Neural cell (in vitro differentiated cells): Measurements from ENCODE around the gene UNKL. TPM values are rescaled to one million over a fixed set of nuclear protein-coding genes. Genes with fewer than 3 reads are reported as not detected.
A peak's percentile ranks its signal among the peaks of the same experiment; 100 is the strongest.

Experiments
- H2AFZ ChIP-seq: fragments of 200-600, 300-800 bp; sonication (generic), shearing (Covaris generic); 2 replicates; pipeline ENCODE4 v1.6.0; 2014; ENCODE audit warnings: low read depth, mild to moderate bottlenecking, antibody characterized with exemption, low read length, moderate library complexity
- H3F3A ChIP-seq: fragments of 200-600 bp; shearing (Covaris generic); 2 replicates; pipeline ENCODE4 v1.6.1; 2016; ENCODE audit warnings: mild to moderate bottlenecking, moderate library complexity, mixed read lengths, antibody characterized with exemption, low read length; ENCODE audit not compliant: insufficient read depth, poor library complexity, severe bottlenecking
- H3K27ac ChIP-seq: fragments of 200-600, 300-800 bp; sonication (generic), shearing (Covaris generic); 2 replicates; pipeline ENCODE4 v1.5.1; 2014; ENCODE audit warnings: mild to moderate bottlenecking, low read length, moderate library complexity
- H3K27me3 ChIP-seq: fragments of 300-800, 200-600 bp; sonication (generic), shearing (Covaris generic); 2 replicates; pipeline ENCODE4 v1.6.0; 2014; ENCODE audit warnings: mild to moderate bottlenecking, low read depth, low read length, moderate library complexity; ENCODE audit not compliant: insufficient read depth
- H3K36me3 ChIP-seq: fragments of 300-800, 200-600 bp; sonication (generic), shearing (Covaris generic); 2 replicates; pipeline ENCODE4 v1.5.1; 2014; ENCODE audit warnings: mild to moderate bottlenecking, antibody characterized with exemption, low read length, moderate library complexity; ENCODE audit not compliant: insufficient read depth
- H3K4me2 ChIP-seq: fragments of 300-800, 200-600 bp; sonication (generic), shearing (Covaris generic); 2 replicates; pipeline ENCODE4 v1.6.0; 2014; ENCODE audit warnings: mild to moderate bottlenecking, low read length
- H3K4me3 ChIP-seq: fragments of 300-800, 200-600 bp; sonication (generic), shearing (Covaris generic); 2 replicates; pipeline ENCODE4 v1.5.1; 2014; ENCODE audit warnings: mild to moderate bottlenecking, low read length, moderate library complexity
- H3K79me2 ChIP-seq: fragments of 200-600 bp; shearing (Covaris generic); replicated peaks from 2 replicates; pipeline ENCODE4 v1.6.0; 2014; ENCODE audit warnings: mild to moderate bottlenecking, low read length, moderate library complexity; ENCODE audit not compliant: insufficient read depth
- H3K9ac ChIP-seq: fragments of 300-800, 200-600 bp; sonication (generic), shearing (Covaris generic); 2 replicates; pipeline ENCODE4 v1.6.1; 2016; ENCODE audit warnings: mild to moderate bottlenecking, low read length, mixed read lengths
- H3K9me2 ChIP-seq: fragments of 200-600 bp; shearing (Covaris generic); 2 replicates; pipeline ENCODE4 v1.6.1; 2016; ENCODE audit warnings: mild to moderate bottlenecking, low read length, mixed read lengths; ENCODE audit not compliant: insufficient read depth
- H3K9me3 ChIP-seq: fragments of 200-600, 300-800 bp; sonication (generic), shearing (Covaris generic); 2 replicates; pipeline ENCODE4 v1.6.1; 2016; ENCODE audit warnings: mild to moderate bottlenecking, mixed run types, low read length, moderate library complexity, mixed read lengths
- H4K20me1 ChIP-seq: fragments of 200-600 bp; shearing (Covaris generic); 2 replicates; pipeline ENCODE4 v1.6.1; 2016; ENCODE audit warnings: mild to moderate bottlenecking, mixed run types; ENCODE audit not compliant: insufficient read depth
- CTCF ChIP-seq: fragments of 450-650 bp; IDR thresholded peaks from 2 replicates; pipeline ENCODE4 v1.5.1; 2014; ENCODE audit warnings: antibody characterized with exemption, mild to moderate bottlenecking, moderate library complexity; ENCODE audit not compliant: poor library complexity, severe bottlenecking
- EP300 ChIP-seq: fragments of 450-650 bp; conservative IDR thresholded peaks from 2 replicates; pipeline ENCODE4 v1.6.1; 2014; ENCODE audit warnings: antibody characterized with exemption, mild to moderate bottlenecking, moderate library complexity; ENCODE audit not compliant: poor library complexity, severe bottlenecking
- EZH2 ChIP-seq: fragments of 200-600, 300-800 bp; shearing (Covaris generic), sonication (generic); IDR thresholded peaks from 2 replicates; pipeline ENCODE4 v1.6.1; 2014; ENCODE audit warnings: antibody characterized with exemption, low read length, borderline replicate concordance, mild to moderate bottlenecking; ENCODE audit not compliant: insufficient read depth, poor library complexity, severe bottlenecking
- MXI1 ChIP-seq: fragments of 450-650 bp; conservative IDR thresholded peaks from 2 replicates; pipeline ENCODE4 v1.6.1; 2014; ENCODE audit warnings: antibody characterized with exemption, mild to moderate bottlenecking; ENCODE audit not compliant: poor library complexity, severe bottlenecking
- POLR2AphosphoS5 ChIP-seq: IDR thresholded peaks from 2 replicates; pipeline ENCODE4 v1.6.1; 2012
- RAD21 ChIP-seq: fragments of 450-650 bp; conservative IDR thresholded peaks from 2 replicates; pipeline ENCODE4 v1.6.1; 2014; ENCODE audit warnings: antibody characterized with exemption, mild to moderate bottlenecking, moderate library complexity
- REST ChIP-seq: IDR thresholded peaks from 2 replicates; pipeline ENCODE4 v1.6.1; 2012; ENCODE audit warnings: borderline replicate concordance
- SMC3 ChIP-seq: fragments of 450-650 bp; conservative IDR thresholded peaks from 2 replicates; pipeline ENCODE4 v1.6.1; 2014; ENCODE audit warnings: antibody characterized with exemption, mild to moderate bottlenecking, moderate library complexity; ENCODE audit not compliant: poor library complexity
- TAF1 ChIP-seq: IDR thresholded peaks from 2 replicates; pipeline ENCODE4 v1.6.1; 2012; ENCODE audit warnings: low read depth
- polyA plus RNA-seq: library from polyadenylated mRNA; depleted of rRNA; stranded (reverse); fragments of >200 nt; gene quantifications from 2 replicates; pipeline ENCODE4 v1.2.3, GENCODE V29; 2014

The UNKL gene
- polyA plus RNA-seq, 1 donor from 2014 or later, result 11.9 TPM

- no peaks in the 10 kb centered on the region for H3F3A ChIP-seq
- no peak within 1 kb of the TSS for H3K27ac ChIP-seq
- H3K9me2 ChIP-seq, result no peaks in the 10 kb centered on the region
- peaks cover 17% of the 10 kb centered on the region for H3K79me2 ChIP-seq
- H4K20me1 ChIP-seq, result no peaks in the 10 kb centered on the region
- TF ChIP-seq POLR2AphosphoS5, result peak; percentile 78
- no peak for TF ChIP-seq EZH2
- no peak for TF ChIP-seq MXI1
- TF ChIP-seq EP300, result no peak
- TF ChIP-seq SMC3, result no peak
- peak within 1 kb of the TSS; percentile 74 for H3K9ac ChIP-seq
- H3K4me2 ChIP-seq, result peak within 1 kb of the TSS; percentile 73
- H3K9me3 ChIP-seq, result no peaks in the 10 kb centered on the region
- H3K4me3 ChIP-seq, result peak within 1 kb of the TSS; percentile 76
- peaks cover 33% of the 10 kb centered on the region for H3K27me3 ChIP-seq
- no peaks in the 10 kb centered on the region for H3K36me3 ChIP-seq
- H2AFZ ChIP-seq, result no peak within 1 kb of the TSS
Observed at GRCh38 chr16:1333149-1333812, 81.2 kb downstream of the UNKL start, which contains the start of gene BAIAP3. TSS of gene BAIAP3 (plus strand) at chr16:1333645. CDS start at chr16:1338550, 4,905 bp downstream.

- no peak overlapping the region for H3K27ac ChIP-seq
- H2AFZ ChIP-seq, result no peak overlapping the region
- H3K4me3 ChIP-seq, result peak overlapping the region; percentile 76
- no peaks in the 10 kb centered on the region for H4K20me1 ChIP-seq
- H3K9me3 ChIP-seq, result no peaks in the 10 kb centered on the region
- no peaks in the 10 kb centered on the region for H3F3A ChIP-seq
- peak overlapping the region; percentile 74 for H3K9ac ChIP-seq
- H3K27me3 ChIP-seq, result peaks cover 33% of the 10 kb centered on the region
- H3K79me2 ChIP-seq, result peaks cover 17% of the 10 kb centered on the region
- H3K4me2 ChIP-seq, result no peak overlapping the region
- TF ChIP-seq SMC3 (no peak), MXI1 (no peak), RAD21 (no peak), REST (no peak), EZH2 (no peak), EP300 (no peak), POLR2AphosphoS5 (no peak), TAF1 (no peak), CTCF (no peak)
- no peaks in the 10 kb centered on the region for H3K36me3 ChIP-seq
- no peaks in the 10 kb centered on the region for H3K9me2 ChIP-seq
Observed at GRCh38 chr16:1332618-1333148, 81.8 kb downstream of the UNKL start.
